GM12874 (cell line): ENCODE data around the gene EXOSC1.

ENCODE experiments used
- TF ChIP-seq, protein P1 (sequence below): IDR thresholded peaks from 2 replicates; pipeline ENCODE4 v1.5.1; 2011; ENCODE audit warnings: low read depth, mild to moderate bottlenecking, control low read depth, low read length, moderate library complexity; ENCODE audit not compliant: insufficient read depth

The EXOSC1 gene

DNA sequence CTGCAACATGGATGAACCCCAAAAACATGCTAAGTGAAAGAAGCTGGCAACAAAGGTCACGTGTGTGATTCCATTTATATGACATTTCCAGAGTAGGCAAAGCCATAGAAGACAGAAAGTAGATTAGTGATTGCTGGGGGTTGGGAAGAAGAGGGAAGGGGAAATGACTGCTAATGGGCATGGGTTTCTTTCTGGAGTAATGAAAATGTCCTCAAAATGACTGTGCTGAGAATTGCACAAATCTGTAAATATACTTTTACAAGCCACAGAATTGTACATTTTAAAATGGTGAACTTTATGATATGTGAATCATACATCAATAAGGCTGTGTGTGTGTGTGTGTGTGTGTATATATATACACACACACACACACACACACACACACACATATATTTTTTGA lies 36.6 kb upstream of the EXOSC1 start:
- TF ChIP-seq, protein P1, sequence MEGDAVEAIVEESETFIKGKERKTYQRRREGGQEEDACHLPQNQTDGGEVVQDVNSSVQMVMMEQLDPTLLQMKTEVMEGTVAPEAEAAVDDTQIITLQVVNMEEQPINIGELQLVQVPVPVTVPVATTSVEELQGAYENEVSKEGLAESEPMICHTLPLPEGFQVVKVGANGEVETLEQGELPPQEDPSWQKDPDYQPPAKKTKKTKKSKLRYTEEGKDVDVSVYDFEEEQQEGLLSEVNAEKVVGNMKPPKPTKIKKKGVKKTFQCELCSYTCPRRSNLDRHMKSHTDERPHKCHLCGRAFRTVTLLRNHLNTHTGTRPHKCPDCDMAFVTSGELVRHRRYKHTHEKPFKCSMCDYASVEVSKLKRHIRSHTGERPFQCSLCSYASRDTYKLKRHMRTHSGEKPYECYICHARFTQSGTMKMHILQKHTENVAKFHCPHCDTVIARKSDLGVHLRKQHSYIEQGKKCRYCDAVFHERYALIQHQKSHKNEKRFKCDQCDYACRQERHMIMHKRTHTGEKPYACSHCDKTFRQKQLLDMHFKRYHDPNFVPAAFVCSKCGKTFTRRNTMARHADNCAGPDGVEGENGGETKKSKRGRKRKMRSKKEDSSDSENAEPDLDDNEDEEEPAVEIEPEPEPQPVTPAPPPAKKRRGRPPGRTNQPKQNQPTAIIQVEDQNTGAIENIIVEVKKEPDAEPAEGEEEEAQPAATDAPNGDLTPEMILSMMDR = no peak

DNA sequence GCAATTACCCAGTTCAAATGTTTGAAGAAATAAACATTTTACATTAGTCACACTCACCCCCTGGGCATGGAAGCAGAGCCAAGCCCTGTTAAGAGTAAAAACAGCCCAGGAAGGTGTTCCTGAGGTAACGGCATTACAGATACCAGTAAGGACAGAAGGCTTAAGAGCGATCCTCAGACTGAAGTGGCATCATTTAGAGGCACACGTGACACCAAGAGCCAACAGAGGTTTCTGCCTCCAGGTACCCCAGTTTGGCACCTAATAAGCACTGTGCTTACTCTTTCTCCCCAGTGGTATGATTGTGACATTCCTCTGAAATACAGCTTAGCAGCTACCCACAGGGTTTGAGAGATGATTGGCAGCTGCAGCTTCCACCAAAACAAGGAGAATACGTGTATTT lies 35.3 kb upstream of the EXOSC1 start:
- TF ChIP-seq, protein P1 = no peak

DNA sequence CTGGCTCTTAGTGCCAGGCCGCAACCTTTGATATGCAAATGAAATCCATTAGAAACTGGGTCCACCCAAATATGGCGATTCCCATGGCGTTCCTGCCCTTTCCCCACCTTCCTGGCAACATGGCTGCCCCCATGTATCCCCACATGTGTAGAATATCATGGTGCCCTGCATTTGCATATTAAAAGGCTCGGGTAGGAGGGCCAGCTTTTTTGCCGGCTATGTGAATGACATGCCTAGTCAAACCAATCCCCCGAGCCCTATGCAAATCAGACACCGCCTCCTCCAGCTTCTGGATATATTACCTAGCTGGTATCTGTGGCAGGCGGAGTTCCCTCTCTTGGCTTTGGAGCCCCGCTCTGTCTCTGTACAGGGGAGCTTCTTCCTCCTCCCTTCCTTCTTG lies 34.1 kb upstream of the EXOSC1 start:
- TF ChIP-seq, protein P1 = no peak

DNA sequence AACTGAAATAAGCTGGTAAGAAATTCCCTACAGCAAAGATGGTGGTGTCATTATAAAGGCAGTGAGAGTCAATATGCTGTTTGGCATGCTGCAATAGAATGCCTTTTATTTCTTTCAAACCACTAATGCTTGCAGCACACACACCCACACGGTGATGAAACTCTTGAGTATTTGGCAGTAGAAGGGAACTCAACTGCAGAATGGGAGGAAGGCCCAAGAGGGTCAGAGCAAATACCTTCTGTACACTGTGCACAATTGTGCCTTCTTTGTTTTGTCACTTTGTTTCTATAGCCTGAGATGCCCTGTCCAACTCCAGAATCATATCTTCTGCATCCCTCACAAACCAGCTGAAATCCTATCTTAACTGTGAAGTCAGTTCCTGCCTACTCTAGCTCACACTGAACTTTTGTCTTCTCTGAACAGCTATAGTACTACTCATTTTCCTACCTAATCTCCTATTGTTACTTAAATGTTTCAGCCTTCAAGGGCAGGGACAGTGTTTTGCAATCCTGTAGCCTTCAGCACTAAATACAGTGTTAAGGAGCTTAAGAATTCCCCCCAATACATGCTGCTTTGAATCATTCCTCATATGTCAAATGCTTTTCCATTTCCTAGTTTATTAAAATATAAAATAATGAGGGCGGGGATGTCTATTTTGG lies 30.3 kb upstream of the EXOSC1 start:
- TF ChIP-seq, protein P1 = no peak

DNA sequence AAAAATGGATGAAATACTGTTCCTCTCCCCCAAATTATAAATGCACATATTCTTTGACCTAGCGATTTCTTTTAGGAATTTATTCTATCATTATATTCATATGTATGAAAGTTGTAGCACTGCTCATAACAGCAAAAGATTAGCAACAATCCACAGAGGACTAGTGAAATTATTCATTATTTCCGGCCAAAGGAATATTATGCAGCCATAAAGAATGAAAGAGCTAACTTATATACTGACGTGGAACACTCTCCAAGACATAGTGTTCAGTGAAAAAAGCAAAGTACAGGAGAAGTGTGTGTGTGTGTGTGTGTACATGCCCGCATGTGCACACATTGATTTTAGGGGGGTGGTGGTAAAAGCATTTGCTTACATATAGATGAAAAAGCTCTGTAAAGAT lies 29.1 kb upstream of the EXOSC1 start:
- TF ChIP-seq, protein P1 = no peak

DNA sequence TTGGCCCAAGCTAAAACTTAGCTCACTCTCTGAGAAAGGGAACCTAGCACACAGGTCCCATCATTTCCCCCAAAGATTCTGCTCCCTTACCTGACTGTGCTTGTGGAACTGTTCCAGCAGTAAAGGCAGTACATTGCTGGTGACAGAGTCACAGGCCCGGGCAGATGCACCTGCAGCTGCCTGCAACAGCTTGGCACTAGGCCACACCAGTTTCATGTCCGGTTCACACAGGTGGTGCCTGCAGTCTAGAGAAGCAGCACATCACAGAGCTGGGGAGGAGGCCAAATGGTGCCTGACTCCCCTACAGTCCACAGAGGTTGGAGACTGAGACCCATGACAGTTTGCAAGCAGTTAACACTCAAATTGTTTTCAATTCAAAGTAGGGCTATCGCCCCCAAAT lies 22.4 kb upstream of the EXOSC1 start:
- TF ChIP-seq, protein P1 = no peak

DNA sequence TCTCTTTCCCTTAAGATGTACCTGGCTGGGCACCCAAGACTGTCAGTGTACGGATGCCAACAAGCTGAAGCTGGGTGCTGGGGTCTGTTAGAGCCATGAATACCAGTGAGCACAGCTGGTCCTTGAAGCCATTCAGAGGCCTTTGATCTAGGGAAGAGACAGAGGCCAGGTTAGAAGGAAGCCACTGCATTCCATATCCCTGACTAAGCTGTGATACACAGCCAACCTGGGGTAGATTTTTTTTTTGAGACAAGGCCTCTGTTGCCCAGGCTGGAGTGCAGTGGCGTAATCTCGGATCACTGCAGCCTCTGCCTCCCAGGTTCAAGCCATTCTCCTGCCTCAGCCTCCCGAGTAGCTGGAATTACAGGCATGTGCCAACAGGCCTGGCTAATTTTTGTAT lies 20.9 kb upstream of the EXOSC1 start:
- TF ChIP-seq, protein P1 = no peak
